OCI-LY3 (cell line): Measurements from ENCODE around the gene SLF1.

Experiments
- EZH2phosphoT487 ChIP-seq: fragments of 200-600 bp; shearing (Covaris generic); IDR thresholded peaks from 2 replicates; pipeline ENCODE4 v1.6.1; 2018; ENCODE audit warnings: antibody characterized with exemption, mixed run types, low read depth
- TF ChIP-seq, protein P1 (sequence below): fragments of 200-600, 300-600 bp; sonication (generic); IDR thresholded peaks from 2 replicates; pipeline ENCODE4 v1.5.1; 2014; ENCODE audit warnings: antibody characterized with exemption, low read length, low read depth

DNA sequence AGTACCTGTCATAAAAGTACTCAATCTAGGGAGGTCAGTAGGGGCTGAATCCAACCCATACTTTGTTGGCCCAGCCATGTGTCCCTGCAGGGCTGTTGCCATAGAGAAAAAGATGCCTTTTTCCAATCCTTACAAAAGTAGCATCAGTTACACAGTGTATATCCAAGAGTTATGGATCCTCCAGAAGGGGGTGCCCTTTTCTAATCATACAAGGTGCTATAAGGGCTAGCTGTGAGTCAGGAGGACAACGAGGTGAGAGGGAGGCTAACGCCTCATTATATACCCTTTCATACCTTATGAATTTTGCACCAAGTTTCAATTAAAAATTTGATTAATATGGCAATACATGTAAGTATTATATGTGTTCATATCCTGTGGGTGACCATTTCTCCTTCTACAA is 4.9 kb upstream of the SLF1 start:
- TF ChIP-seq, protein P1, sequence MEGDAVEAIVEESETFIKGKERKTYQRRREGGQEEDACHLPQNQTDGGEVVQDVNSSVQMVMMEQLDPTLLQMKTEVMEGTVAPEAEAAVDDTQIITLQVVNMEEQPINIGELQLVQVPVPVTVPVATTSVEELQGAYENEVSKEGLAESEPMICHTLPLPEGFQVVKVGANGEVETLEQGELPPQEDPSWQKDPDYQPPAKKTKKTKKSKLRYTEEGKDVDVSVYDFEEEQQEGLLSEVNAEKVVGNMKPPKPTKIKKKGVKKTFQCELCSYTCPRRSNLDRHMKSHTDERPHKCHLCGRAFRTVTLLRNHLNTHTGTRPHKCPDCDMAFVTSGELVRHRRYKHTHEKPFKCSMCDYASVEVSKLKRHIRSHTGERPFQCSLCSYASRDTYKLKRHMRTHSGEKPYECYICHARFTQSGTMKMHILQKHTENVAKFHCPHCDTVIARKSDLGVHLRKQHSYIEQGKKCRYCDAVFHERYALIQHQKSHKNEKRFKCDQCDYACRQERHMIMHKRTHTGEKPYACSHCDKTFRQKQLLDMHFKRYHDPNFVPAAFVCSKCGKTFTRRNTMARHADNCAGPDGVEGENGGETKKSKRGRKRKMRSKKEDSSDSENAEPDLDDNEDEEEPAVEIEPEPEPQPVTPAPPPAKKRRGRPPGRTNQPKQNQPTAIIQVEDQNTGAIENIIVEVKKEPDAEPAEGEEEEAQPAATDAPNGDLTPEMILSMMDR: peak; percentile 19; the same call in 1 of the 2 replicates
- no peak for TF ChIP-seq EZH2phosphoT487
